ENCODE measurements around the gene GALNT11.
"Not testable (repeated sequence)": the region's sequence is repeated elsewhere in the genome, so short reads cannot be mapped to it uniquely, and the experiment has no call there.

The GALNT11 gene

DNA sequence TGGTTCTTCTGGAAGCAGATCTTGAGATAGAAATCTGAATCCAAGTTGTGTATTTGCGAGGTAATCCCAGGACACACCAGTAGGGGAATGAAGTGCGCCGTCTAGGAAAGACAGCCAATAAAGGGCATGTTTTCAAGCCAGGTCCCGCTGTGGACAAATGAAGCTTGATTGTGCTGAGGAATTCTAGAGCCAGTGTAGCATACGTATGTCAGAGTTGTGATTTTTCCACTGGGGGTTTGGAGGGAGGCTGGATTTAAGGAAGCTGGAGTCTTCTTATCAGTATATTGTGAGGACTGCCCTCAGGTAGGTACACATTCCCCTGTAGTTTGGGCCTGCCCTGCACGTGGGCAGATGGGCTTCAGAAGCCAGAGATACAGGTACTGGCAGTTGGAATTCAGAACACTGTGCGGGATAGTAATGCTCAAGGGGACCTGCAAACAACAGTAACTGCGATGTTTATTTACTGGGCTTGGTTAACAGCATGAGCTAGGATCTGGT is 50.9 kb downstream of the GALNT11 start:
- DNase-seq: peak; percentile 8

DNA sequence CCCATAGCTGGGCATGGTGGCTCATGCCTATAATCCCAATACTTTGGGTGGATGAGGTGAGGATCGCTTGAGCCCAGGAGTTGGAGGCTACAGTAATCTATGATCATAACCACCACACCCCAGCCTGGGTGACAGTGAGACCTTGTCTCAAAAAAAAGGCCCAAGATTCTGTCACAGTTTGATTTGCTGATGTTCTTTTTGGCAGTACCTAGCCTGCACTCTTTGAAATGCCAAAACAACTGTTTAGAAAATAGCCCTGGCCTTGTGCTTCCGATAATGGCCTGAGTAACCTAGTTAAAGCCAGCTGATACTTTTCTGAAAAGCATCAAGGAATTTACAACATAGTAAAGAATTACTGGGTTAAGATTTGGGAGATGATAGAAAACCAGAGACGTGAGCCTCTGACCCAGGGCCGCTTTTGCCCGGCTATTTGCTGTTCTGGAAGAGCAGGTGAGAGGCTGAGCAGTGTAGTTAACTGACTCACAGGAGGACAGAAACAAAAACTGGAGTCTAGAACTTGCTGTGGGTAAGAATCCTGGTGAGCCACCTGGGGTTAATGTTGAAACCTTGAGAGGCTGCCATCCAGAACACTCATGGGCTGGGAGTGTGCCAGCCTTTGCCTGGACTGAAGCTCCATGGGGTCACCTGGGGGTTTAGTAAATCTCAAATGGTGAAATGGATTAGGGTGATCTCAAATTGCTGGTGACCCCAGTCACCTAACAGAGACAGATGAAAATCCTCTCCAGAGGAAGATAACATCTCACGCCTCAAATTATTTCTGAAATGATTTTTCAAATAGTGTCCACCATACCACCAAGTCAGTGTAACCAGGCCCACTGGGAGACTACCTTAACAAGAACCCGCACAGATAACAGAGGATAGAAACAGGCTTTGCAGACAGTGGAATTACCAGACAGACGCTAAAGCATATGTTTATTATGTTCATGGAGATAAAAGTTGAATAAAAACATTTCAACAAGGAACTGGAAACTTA is 51.8 kb downstream of the GALNT11 start:
- no peak for DNase-seq

DNA sequence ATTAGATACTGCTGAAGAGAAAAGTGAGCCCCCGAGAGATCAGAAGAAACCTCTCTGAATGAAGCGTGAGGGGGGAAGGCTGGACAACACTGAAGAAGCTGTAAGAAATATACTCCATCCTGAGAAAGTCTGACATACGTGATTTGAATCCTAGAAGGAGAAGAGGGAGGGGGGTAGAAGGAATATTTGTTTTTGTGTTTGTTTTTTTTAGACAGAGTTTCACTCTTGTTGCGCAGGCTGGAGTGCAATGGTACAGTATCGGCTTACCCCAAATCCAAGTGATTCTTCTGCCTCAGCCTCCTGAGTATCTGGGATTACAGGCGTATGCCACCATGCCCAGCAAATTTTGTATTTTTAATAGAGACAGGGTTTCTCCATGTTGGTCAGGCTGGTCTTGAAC is 52.6 kb downstream of the GALNT11 start:
- no peak for DNase-seq

DNA sequence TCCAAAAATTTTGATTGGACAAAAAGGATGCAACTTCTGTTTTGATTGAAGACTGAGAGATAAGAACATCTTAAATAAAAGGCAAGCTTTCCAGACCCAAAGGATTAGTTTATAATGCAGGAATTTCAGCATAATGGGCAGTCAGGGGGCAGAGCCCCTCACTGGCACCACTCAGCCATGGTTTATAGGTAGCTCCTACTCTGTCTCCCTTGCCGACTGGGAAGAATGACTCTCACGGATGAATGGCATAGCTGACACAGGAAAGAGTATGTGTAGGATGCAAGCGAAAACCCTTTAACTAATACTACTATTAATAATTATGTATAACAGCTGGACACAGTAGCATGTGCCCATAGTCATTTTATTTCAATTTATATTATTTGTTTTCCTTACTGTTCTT is 53.3 kb downstream of the GALNT11 start:
- DNase-seq: no peak

DNA sequence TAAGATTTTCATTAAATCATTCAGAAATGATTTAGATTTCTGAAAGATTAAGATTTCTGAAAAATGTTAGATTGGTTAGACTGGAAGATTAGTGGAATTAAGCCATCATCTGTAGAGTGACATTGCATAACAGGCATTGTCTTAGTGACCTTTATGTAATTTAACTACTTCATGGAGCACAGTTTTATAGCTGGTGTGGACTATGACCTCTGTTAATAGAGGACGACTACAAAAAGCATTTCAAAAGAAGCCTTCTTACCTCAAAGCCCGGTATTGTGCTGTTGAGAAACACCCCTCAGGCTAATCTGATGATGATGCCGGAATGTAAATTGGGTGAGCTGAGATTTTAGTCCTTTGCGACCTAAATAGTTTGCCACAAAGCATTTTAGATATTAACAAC is 55.6 kb downstream of the GALNT11 start:
- DNase-seq: no peak

DNA sequence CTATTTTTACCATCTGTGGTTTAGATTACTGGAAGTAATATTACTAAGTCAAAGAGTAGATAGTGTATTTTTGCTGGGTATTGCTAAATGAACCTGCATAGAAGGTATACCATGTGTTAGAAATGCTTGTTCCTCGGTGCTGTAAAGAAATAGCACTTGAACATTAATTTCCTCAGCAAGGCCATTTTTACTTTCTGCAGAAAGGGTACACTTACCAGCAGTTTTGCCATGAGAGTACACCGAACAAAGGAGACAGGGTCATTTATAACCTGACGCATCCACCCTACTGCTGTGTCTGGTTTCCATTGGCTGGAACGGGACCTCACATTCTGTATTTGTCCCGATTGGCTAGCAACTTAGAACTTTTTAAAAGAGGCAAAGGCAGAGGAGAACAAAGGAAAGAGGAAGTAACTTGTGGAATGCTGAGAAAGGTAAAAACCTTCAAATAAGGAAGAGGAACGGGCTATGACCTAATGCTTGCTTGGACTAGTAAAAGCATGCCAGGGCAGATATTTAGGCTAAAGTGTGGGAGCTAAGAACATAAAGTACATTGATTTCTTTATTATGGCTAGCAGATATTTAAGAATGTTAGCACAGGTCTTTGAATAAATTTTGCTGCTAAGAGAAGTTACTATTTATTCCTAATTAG is 56.7 kb downstream of the GALNT11 start:
- DNase-seq: not testable (repeated sequence)

DNA sequence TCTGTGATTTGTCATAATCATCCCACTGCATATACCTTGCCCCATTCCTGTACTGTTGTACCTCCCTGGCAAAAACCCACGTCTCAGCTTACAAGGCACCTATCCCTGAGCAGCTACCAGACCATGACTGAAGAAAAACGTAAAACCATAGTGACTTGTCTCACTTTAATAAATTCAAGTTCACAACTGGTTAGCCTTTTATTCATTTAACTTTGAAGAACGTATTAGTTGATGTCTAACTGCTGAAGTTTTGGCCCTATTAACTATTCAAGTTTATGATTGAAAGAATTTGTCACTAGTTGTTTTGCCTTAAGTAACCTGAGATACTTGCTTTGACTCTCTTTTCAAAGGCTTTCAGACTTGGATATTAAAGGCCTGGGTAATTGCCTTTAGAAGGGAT is 59.7 kb downstream of the GALNT11 start:
- DNase-seq: no peak

DNA sequence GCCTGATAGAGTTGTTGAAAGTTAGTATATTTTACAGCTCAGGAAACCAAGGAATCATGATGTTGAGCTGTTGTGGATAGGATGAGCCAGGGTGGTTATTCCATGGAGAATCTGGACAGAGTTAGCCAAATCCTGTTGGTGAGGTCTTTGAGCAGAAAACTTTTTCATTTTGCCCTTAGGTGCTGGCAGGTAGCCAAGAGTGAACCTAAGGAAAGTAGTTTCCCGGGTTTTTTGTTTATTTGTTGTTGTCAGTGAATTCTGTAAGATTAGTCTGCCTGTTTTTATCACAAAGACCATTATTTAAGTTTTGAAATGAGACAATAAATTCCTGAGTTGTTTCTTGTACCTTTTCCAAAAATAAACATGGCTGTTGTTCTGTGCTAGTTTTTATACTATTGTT is 61.0 kb downstream of the GALNT11 start:
- no peak for DNase-seq

DNA sequence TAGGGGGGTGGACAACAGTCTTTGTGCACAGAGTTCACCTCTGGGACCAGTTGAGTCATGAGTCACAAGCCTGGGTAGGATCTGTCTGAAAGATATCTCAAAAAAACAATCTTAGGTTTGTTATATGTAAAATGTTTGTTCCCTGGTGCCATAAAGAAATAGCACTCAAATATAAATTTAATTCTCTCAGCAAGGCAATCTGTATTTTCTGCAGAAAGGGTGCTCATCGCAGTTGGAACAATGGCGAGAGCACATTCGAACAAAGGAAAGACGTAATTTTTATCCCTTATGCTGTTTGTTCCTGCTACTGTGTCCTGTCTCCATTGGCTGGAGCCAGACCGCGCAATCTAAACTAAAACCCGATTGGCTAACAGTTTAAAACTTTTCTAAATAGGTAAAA is 63.7 kb downstream of the GALNT11 start:
- DNase-seq: no peak

DNA sequence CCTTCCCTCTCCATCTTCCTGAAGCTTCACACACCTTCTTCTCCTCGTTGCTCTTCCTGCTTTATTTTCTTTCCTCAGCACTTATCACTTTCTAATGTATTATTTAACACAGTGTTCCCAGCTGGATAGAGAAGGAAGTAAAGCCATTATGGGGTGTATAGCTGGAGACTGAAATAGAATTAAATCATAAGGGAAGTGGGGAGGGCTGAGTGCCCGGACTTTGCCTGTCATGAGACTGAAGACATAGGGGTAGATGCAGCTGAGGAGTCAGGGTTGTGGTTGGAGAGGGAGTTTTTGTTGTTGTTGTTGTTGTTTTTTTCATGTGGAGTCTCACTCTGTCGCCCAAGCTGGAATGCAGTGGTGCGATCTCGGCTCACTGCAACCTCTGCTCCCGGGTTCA is 65.3 kb downstream of the GALNT11 start:
- DNase-seq: no peak

DNA sequence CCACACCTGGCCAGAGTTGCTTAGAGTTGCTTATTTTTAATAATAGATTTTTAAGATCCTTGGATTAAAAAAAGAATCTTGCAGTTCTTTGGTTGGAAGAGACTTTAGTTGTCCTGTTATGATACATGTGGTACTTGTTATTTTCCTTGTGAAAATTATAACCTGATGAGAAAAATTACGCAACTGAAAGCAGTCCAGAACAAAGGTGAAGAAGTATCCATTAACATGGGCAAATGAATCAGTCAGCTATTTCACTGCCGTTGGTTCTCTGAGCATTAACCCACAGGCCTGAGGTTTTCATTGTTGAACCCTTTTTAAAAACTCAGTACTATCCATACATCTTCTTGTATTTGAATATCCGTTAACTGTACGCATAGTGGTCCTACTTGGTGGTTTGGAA is 68.2 kb downstream of the GALNT11 start:
- DNase-seq: no peak

DNA sequence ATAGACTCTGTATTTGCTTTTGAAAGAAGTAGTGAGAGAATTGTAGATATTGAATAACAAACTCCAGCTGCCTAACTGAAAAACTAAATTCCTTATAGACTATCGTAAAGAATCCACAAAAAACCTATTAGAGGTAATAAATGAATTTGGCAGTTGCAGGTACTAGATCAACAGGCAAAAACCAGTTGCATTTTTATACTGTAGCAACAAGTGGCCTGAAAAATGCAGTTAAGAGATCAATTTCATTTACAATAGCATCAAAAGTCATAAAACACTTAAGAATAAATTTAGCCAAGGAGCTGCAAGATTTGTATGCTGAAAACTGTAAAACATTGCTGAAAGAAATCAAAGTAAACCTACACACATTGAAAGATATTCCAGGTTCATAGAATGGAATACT is 70.3 kb downstream of the GALNT11 start:
- DNase-seq: no peak

DNA sequence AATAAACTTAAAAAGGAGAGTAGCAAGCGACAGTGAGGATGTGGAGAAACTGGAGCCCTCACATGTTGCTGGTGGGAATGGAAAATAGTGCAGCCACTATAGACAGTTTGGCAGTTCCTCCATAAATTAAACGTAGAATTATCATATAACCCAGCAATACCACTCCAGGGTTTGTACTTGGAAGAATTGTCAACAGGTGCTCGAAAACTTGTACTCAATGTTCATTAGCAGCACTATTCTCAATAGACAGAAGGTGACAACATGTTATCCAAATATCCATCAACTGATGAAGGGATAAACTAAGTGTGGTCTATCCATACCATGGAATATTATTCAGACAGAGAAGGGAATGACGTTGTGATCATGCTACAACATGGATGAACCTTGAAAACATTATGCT is 71.9 kb downstream of the GALNT11 start:
- no peak for DNase-seq

DNA sequence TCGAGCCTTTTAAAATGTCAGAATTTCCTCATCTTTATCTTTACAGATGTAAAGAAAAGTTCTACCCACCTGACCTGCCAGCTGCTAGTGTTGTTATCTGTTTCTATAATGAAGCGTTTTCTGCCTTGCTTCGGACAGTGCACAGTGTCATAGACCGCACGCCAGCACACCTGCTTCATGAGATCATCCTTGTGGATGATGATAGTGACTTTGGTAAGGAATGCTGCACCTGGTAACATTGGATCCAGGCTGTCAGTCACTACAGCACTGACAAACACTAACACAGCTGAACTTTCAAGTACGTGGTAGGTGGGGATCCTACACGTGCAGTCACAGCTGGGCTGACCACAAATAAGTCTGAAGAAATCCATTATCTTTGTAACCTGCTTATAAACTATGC is 77.6 kb downstream of the GALNT11 start:
- DNase-seq: no peak

DNA sequence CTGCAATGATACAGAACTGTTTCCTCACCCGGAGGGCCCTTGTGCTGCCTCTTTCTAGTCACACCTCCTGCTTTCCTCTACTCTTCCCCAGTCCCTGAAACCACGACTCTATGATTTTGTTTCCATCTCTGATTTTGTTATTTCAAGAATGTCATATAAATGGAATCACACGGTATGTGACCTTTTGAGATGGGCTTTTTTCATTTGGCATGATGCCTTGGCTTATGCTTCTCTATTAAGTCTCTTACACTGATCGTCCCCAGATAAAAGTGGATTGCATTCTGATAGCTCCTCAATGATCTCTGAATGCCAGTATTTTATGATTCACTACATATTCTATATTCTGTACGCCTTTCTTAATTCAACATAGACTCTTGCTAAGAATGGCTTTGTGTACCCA is 78.2 kb downstream of the GALNT11 start:
- peak; percentile 4 for DNase-seq

DNA sequence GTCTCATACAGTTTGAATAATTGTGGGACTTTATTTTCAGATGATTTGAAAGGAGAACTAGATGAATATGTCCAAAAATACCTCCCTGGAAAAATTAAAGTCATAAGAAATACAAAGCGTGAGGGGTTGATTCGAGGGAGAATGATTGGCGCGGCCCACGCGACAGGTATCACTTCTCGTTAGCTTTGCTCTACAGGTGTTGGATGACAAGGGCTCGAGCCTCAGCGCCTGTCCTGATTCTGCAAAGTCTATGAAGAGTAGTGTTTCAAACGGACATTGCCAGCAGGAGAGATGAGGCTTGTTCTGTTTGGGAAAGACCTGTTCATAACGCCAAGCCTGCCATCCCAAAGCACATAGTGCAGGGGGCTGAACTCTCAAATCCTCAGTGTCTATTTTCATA is 79.7 kb downstream of the GALNT11 start:
- DNase-seq: no peak

DNA sequence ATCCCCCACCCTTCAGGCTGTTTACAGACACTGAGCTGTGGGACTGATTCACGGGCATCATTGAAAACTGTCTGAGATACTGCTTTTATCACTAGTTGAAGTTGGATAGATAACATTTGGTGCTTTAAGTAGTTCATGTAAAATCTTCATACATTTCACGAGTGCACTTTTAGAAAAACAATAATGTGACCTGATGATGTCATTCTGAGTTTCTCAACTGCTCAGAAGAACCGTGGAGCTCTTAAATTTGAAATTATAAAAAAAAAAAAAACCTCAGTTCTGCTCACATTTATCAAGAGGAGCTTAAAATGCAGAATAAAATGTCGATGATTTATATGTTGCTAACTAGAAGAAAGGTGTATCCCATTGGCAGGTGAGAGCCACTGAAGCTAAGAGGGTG is 81.5 kb downstream of the GALNT11 start:
- no peak for DNase-seq

DNA sequence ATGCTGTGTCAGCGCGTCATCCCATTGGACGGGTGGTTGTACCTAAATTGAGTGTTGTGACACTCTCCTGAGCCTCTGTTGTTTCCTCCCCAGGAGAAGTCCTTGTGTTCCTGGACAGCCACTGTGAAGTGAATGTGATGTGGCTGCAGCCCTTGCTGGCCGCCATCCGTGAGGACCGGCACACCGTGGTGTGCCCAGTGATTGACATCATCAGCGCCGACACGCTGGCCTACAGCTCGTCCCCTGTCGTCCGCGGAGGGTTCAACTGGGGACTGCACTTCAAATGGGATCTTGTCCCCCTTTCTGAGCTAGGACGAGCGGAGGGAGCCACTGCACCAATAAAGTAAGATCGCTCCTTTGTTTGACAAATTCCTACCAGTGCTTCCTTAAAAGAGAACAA is 82.5 kb downstream of the GALNT11 start:
- DNase-seq: no peak

DNA sequence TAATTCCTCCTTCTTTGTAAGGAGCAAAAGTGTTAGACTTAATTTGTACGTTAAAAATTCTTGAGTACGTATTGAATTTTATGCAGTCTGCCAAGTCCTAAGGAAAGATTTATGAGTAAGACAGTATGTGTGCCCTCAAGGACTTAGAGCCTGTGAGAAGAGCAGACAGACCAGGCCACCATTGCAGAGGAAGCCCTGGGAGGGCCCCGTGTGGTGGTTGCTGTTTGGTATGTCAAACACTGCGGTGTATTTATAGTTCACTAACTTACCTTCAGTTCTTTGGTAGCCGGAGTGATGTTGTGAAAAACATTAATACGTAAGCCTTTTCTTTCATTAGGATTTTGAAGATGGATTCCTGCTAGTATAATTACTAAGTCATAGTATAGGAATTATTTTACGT is 82.9 kb downstream of the GALNT11 start:
- no peak for DNase-seq

DNA sequence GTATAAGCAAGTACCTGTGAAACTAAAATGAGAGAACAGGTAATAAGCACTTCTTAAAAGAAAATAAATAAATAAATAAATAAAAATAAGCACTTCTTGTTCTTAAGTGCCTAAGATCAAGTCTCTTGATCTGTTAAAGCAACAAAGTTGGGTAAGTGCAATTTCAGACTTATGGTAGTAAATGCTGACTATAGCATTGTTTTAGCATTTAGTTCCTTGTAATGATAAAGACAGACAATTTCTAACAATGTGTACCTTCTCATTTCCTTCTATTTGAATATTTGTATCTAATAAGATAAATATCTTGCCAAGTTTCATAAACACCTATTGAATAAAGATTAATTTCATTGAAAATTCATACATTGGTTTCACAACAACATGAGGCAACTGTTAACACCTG is 87.4 kb downstream of the GALNT11 start:
- DNase-seq: no peak

DNA sequence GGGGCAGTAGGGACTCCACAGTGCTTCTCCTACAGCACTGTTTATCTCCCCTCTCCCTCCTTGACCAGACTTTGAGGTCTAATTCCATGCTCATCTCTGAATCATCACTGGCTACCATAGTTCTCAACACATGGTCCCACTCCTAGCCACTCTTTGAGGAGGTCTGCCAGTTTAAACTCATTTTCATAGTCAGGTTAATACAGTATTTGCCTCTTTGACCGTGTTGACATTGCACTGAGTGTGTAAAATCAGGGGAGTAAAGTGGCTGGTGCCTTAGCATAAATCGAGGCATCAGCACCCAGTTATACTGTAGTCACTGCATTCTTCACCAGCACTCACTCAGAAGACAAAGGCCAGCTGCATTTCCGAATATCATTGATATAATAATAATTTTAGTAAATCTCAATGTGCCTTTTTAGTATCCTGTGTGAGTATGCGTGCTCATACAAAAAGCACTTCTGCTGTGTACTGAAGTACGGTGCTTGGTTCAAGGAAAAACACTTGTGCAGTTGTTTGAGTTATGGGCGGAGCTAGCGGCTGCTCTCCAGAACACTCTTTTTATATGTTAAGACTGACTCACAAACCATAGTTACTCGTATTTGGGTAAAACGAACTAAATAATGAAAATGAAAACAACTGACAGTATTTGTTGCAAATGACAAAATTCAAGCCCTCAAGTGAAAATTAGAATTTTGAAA is 89.7 kb downstream of the GALNT11 start:
- no peak for DNase-seq

DNA sequence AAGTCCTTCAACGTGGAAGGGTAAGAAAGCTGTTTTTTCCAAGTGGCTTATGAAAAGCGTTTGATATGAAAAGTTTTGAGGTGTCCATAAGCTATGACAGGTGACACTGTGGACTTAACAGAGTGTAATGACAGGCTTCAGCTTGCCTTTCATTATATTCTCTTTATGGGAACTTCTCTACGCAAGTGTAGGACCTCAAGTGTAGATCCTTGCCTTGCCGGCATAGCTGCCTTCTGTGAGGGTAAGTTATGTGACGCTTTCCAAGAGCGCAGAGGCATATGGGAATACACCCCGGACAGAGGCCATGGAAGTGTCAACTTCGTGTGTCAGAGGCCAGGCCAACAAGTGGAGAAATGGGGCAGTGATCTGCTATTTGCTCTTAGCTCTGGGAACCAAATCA is 91.9 kb downstream of the GALNT11 start:
- DNase-seq: no peak

DNA sequence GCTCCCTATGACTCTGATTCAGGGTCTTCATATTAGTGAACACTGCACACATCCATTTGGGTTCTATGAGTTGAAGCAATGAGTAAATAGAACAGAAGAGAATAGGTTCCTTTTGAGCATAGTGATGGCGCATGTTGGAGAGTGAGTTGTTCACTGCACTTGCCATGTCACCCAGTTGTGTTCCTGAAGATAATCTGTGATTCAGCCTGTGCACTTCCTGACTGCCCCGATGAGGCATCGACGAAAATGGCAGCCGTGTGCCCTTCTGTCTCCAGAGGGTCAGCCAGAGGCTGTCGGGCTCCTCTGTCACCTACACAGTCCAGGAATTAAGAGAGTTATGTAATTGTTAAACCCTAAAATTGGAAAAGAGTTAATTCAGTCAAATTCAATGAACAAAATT is 94.7 kb downstream of the GALNT11 start:
- no peak for DNase-seq
